Measurements from ENCODE around the gene STAB2. TPM values are rescaled to one million over a fixed set of nuclear protein-coding genes. Genes with fewer than 3 reads are reported as not detected.

Gene STAB2
- total RNA-seq, 1 donor from 2014 or later: not detected

DNA sequence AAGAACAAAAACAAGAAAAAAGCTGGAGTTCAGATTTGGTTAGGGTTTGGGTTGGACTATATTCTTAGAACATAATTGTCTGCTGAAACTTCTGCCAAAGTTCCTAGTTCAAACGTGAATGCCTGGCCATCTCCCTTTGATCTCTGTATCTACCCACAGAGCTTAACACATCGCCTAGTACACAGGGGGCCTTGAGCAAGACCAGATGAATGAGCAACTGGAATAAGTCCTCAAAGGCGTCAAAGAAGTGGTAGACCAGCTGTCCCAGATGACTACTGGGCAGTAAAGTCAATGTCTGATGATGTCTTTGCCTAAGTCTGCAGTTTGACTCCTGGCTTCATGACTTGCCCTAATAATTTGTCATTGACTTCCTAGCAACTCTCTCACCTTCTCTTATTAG lies 13.9 kb upstream of the STAB2 start:
- DNase-seq (ENCODE audit: low read depth): no peak
- no peaks in the 10 kb centered on the region for H3K36me3 ChIP-seq (ENCODE audit: control insufficient read depth, insufficient read depth, low read length)
- H3K27me3 ChIP-seq (ENCODE audit: control insufficient read depth, insufficient read depth, low read length): peaks cover 5% of the 10 kb centered on the region
- TF ChIP-seq, protein P1, sequence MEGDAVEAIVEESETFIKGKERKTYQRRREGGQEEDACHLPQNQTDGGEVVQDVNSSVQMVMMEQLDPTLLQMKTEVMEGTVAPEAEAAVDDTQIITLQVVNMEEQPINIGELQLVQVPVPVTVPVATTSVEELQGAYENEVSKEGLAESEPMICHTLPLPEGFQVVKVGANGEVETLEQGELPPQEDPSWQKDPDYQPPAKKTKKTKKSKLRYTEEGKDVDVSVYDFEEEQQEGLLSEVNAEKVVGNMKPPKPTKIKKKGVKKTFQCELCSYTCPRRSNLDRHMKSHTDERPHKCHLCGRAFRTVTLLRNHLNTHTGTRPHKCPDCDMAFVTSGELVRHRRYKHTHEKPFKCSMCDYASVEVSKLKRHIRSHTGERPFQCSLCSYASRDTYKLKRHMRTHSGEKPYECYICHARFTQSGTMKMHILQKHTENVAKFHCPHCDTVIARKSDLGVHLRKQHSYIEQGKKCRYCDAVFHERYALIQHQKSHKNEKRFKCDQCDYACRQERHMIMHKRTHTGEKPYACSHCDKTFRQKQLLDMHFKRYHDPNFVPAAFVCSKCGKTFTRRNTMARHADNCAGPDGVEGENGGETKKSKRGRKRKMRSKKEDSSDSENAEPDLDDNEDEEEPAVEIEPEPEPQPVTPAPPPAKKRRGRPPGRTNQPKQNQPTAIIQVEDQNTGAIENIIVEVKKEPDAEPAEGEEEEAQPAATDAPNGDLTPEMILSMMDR (IDR thresholded peaks at IDR 0.05; ENCODE audit: insufficient read depth, low read length, poor library complexity, severe bottlenecking): no peak
- no peak overlapping the region for H3K4me3 ChIP-seq (ENCODE audit: low read depth, low read length)

DNA sequence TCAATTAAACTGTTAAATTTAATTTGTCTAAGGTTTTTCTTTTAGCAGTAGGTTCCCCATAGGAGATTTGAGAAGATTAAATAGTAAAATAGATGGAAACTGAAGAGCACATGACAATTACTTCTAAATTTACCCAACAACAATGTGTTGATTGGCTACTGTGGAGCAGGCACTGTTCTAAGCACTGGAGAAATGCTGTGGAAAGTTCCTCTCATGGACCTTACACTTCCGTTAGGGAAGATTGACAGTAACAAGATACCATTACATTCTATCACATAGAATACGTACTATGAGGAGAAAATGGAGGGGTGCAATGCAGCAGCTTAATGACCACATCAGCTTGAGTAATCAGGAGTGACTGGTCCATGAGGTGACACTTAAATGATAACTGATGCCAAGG lies 8.1 kb upstream of the STAB2 start:
- TF ChIP-seq, protein P1 (IDR thresholded peaks at IDR 0.05; ENCODE audit: insufficient read depth, low read length, poor library complexity, severe bottlenecking): no peak
- no peak for DNase-seq (ENCODE audit: low read depth)

DNA sequence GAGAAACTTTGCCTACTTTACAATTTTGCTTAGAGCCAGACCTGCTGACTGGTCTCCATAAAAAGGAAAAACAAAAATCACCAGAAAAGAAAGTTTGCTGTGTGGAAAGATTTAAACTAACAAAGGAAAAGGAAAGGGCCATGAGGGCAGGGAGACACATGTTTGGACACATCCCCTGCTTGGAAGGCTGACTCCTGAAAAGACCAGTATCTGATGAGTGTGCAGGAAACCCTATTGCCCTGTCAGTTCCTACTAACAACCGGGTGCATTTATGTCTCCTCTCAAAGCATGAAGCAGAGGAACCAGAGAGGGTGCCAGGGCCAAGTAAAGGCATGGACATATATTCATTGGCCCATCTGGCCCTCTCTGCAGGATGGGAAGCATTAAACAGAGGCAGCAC lies 7.0 kb upstream of the STAB2 start:
- TF ChIP-seq, protein P1 (IDR thresholded peaks at IDR 0.05; ENCODE audit: insufficient read depth, low read length, poor library complexity, severe bottlenecking): no peak
- no peaks in the 10 kb centered on the region for H3K27me3 ChIP-seq (ENCODE audit: control insufficient read depth, insufficient read depth, low read length)
- DNase-seq (ENCODE audit: low read depth): no peak

More for the DNA sequence above, 8.1 kb upstream of the STAB2 start:
- H3K36me3 ChIP-seq (ENCODE audit: control insufficient read depth, insufficient read depth, low read length): no peaks in the 10 kb centered on the region
- H3K4me3 ChIP-seq (ENCODE audit: low read depth, low read length): no peak overlapping the region
- H3K27me3 ChIP-seq (ENCODE audit: control insufficient read depth, insufficient read depth, low read length): no peaks in the 10 kb centered on the region

DNA sequence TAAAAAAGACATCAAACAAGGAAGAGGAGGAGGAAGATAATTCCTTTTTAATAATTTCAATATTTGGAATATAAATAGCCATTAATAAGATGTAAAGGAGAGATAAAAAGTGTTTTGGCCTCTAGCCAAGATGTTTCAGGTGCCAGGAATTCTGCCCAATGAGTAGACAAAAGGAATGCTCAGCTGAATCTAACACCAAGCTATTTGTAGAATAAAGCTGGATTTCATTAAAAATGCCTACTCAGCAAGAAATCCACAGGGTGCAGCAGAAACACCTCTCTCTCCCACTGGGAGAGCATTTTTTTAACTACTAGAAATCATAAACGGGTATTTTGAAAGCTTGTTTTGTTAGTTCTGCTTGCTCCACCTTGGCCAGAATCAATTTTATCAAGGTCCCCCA lies 4.1 kb upstream of the STAB2 start:
- no peak for DNase-seq (ENCODE audit: low read depth)
- H3K36me3 ChIP-seq (ENCODE audit: control insufficient read depth, insufficient read depth, low read length): no peaks in the 10 kb centered on the region
- H3K27me3 ChIP-seq (ENCODE audit: control insufficient read depth, insufficient read depth, low read length): no peaks in the 10 kb centered on the region
- H3K4me3 ChIP-seq (ENCODE audit: low read depth, low read length): no peak overlapping the region
- TF ChIP-seq, protein P1 (IDR thresholded peaks at IDR 0.05; ENCODE audit: insufficient read depth, low read length, poor library complexity, severe bottlenecking): no peak

More for the DNA sequence above, 7.0 kb upstream of the STAB2 start:
- Histone ChIP-seq H3K36me3 (ENCODE audit: control insufficient read depth, insufficient read depth, low read length) (no peaks in the 10 kb centered on the region), H3K4me3 (ENCODE audit: low read depth, low read length) (no peak overlapping the region)

DNA sequence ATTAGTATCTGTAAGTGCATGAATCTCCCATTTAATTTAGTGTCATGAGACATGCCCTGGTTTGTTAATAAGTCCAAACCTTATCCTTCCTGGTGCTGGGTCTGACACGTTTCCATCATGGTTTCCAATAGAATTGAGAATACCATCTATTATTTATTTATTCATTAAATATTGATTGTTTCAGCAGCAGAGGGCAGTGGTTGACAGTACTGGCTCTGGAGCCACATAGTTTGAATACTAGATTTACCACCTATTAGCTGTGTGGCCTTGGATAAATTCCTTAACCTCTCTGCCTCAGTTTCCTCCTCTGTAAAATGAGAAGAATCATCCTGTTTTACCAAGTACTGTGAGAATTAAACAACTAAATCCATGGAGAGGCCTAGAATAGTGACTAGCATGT lies 941 bp upstream of the STAB2 start:
- no peaks in the 10 kb centered on the region for H3K36me3 ChIP-seq (ENCODE audit: control insufficient read depth, insufficient read depth, low read length)
- no peaks in the 10 kb centered on the region for H3K27me3 ChIP-seq (ENCODE audit: control insufficient read depth, insufficient read depth, low read length)
- no peak for DNase-seq (ENCODE audit: low read depth)
- H3K4me3 ChIP-seq (ENCODE audit: low read depth, low read length): no peak overlapping the region
- TF ChIP-seq, protein P1 (IDR thresholded peaks at IDR 0.05; ENCODE audit: insufficient read depth, low read length, poor library complexity, severe bottlenecking): peak; percentile 12

DNA sequence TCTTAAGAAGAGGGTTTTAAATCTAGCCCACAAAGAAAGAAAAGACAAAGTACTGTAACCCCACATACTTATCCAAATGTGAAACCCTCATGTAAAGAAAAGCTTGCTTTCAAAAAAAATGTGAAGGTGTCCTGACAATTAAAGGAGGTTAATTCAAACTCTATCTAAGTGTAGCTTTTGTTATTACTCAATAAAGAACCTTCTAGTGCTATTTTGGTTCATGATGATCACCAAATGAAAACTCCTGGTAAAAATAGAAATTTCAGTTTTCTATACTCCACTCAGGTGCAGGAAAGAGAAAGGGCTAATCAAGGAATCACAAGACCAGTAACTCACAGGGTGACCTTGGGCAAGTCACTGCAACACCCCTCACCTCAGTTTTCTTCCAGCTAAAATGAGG lies 1.6 kb downstream of the STAB2 start:
- Histone ChIP-seq H3K36me3 (ENCODE audit: control insufficient read depth, insufficient read depth, low read length) (no peaks in the 10 kb centered on the region), H3K4me3 (ENCODE audit: low read depth, low read length) (no peak overlapping the region), H3K27me3 (ENCODE audit: control insufficient read depth, insufficient read depth, low read length) (no peaks in the 10 kb centered on the region)
- no peak for DNase-seq (ENCODE audit: low read depth)
- TF ChIP-seq, protein P1 (IDR thresholded peaks at IDR 0.05; ENCODE audit: insufficient read depth, low read length, poor library complexity, severe bottlenecking): no peak
